GM12874 (cell line): ENCODE data around the gene SSX2IP.

Experiments
- CTCF ChIP-seq: IDR thresholded peaks from 2 replicates; pipeline ENCODE4 v1.5.1; 2011; ENCODE audit warnings: low read depth, mild to moderate bottlenecking, control low read depth, low read length, moderate library complexity; ENCODE audit not compliant: insufficient read depth

The SSX2IP gene

GRCh38 chr1:84683508-84683907 lies 6.8 kb downstream of the SSX2IP start:
- TF ChIP-seq CTCF: no peak

GRCh38 chr1:84682047-84682446 lies 8.2 kb downstream of the SSX2IP start:
- TF ChIP-seq CTCF: no peak

GRCh38 chr1:84677415-84678099 lies 12.7 kb downstream of the SSX2IP start:
- TF ChIP-seq CTCF: no peak

GRCh38 chr1:84675631-84676030 lies 14.6 kb downstream of the SSX2IP start:
- TF ChIP-seq CTCF: no peak

GRCh38 chr1:84675106-84675505 lies 15.2 kb downstream of the SSX2IP start:
- no peak for TF ChIP-seq CTCF

GRCh38 chr1:84674705-84675104 lies 15.6 kb downstream of the SSX2IP start:
- TF ChIP-seq CTCF: no peak

- TF ChIP-seq CTCF: no peak
Observed at GRCh38 chr1:84674021-84674420, 16.2 kb downstream of the SSX2IP start.
